Measurements from ENCODE around the gene CLINT1.

The CLINT1 gene

DNA sequence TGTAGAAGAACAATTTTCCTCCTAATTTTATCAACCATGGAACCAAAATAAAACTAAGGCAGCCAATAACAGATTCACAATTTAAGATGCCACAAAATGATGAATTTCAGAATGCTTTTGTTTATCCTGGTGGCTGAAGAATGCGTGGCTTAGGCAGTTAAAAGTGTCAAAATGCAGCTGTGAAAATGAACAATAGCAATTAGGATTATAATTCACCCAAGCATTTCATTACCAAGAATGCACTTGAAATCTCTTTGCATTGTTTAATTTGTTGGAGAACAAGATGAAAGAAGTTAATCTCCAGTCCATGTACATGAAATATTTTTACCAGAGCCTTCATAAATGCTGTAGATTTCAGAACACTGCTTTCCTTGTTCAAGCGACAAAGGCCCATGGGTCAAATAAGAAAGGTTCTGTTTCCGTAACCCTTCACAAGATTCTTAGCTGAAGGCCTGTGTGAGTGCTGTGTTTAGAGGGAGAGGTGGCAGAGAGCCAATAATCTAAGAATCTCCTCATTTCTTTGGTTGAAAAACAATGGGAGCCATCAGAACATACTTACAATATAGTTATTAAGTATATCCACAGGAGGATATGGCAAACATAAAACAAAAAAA, 39.3 kb downstream of the CLINT1 start:
- Histone ChIP-seq H3K9ac (ENCODE audit: low read depth, low read length) (no peak overlapping the region), H3K4me3 (ENCODE audit: low read depth, low read length) (no peak overlapping the region), H3K4me1 (ENCODE audit: control insufficient read depth, insufficient read depth, low read length) (peaks cover 4% of the 10 kb centered on the region; the same call in 1 of the 2 replicates), H3K36me3 (ENCODE audit: control insufficient read depth, insufficient read depth, low read length) (peaks cover 21% of the 10 kb centered on the region), H3K27ac (ENCODE audit: low read depth, low read length) (peak overlapping the region; percentile 63), H3K27me3 (ENCODE audit: control insufficient read depth, insufficient read depth, low read length) (no peaks in the 10 kb centered on the region), H3K9me3 (ENCODE audit: control insufficient read depth, insufficient read depth, low read length) (no peaks in the 10 kb centered on the region)

DNA sequence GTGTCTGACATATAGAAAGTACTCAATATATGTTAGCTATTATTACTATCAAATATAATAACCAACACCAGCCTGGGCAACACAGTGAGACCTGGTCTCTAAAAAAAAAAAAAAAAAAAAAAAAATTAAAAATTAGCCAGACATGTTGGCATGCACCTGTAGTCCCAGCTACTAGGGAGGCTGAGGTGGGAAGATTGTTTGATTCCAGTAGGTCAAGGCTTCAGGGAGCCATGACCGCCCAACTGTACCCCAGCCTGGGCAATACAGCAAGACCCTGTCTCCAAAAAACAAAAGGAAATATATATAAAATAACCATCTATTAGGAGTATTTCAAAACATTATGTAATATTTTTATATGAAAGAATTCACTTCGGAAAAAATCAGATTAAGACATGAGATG, 40.6 kb downstream of the CLINT1 start:
- Histone ChIP-seq H3K9ac (ENCODE audit: low read depth, low read length) (no peak overlapping the region), H3K4me3 (ENCODE audit: low read depth, low read length) (no peak overlapping the region), H3K4me1 (ENCODE audit: control insufficient read depth, insufficient read depth, low read length) (peaks cover 4% of the 10 kb centered on the region; the same call in 1 of the 2 replicates), H3K36me3 (ENCODE audit: control insufficient read depth, insufficient read depth, low read length) (peaks cover 33% of the 10 kb centered on the region), H3K9me3 (ENCODE audit: control insufficient read depth, insufficient read depth, low read length) (no peaks in the 10 kb centered on the region), H3K27ac (ENCODE audit: low read depth, low read length) (no peak overlapping the region), H3K27me3 (ENCODE audit: control insufficient read depth, insufficient read depth, low read length) (no peaks in the 10 kb centered on the region)

DNA sequence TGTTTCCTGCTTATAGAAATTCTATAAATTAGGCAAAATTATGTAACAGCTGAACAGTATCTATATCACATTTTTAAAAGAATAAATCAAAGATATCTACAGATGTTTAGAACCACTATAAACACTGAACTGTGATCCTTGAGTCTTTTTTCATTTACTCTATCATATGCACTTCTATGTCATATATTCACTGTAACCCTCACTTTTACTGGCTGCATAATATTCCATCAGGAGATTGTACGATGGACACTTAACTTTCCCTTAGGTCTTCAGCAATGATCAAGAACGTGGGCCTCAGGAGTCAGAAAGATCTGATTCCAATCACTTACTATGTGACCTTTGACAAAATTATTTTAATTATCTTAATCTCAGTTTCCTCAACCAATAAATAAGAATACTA, 41.0 kb downstream of the CLINT1 start:
- H3K27ac ChIP-seq (ENCODE audit: low read depth, low read length), result no peak overlapping the region
- H3K27me3 ChIP-seq (ENCODE audit: control insufficient read depth, insufficient read depth, low read length), result no peaks in the 10 kb centered on the region
- H3K4me3 ChIP-seq (ENCODE audit: low read depth, low read length), result no peak overlapping the region
- H3K4me1 ChIP-seq (ENCODE audit: control insufficient read depth, insufficient read depth, low read length), result peaks cover 4% of the 10 kb centered on the region; the same call in 1 of the 2 replicates
- peaks cover 37% of the 10 kb centered on the region for H3K36me3 ChIP-seq (ENCODE audit: control insufficient read depth, insufficient read depth, low read length)
- no peaks in the 10 kb centered on the region for H3K9me3 ChIP-seq (ENCODE audit: control insufficient read depth, insufficient read depth, low read length)
- no peak overlapping the region for H3K9ac ChIP-seq (ENCODE audit: low read depth, low read length)

DNA sequence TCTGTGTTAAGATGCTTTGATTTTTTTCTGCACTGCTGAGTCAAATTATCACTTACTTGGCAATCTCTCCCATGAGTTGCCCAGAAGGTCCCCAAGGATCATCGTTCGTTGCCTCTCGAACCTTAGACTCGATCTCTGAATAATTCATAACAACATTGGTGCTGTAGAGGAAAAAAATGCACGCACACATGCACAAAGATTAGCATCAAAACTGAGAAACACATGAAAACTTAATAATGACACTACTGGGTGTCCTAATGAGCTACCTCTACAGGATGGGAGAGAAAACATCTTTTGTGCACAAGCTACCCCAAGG, 41.6 kb downstream of the CLINT1 start:
- Histone ChIP-seq H3K27ac (ENCODE audit: low read depth, low read length) (no peak overlapping the region), H3K4me1 (ENCODE audit: control insufficient read depth, insufficient read depth, low read length) (peaks cover 4% of the 10 kb centered on the region; the same call in 1 of the 2 replicates), H3K36me3 (ENCODE audit: control insufficient read depth, insufficient read depth, low read length) (peaks cover 43% of the 10 kb centered on the region), H3K9me3 (ENCODE audit: control insufficient read depth, insufficient read depth, low read length) (no peaks in the 10 kb centered on the region), H3K9ac (ENCODE audit: low read depth, low read length) (no peak overlapping the region), H3K27me3 (ENCODE audit: control insufficient read depth, insufficient read depth, low read length) (no peaks in the 10 kb centered on the region), H3K4me3 (ENCODE audit: low read depth, low read length) (no peak overlapping the region)

DNA sequence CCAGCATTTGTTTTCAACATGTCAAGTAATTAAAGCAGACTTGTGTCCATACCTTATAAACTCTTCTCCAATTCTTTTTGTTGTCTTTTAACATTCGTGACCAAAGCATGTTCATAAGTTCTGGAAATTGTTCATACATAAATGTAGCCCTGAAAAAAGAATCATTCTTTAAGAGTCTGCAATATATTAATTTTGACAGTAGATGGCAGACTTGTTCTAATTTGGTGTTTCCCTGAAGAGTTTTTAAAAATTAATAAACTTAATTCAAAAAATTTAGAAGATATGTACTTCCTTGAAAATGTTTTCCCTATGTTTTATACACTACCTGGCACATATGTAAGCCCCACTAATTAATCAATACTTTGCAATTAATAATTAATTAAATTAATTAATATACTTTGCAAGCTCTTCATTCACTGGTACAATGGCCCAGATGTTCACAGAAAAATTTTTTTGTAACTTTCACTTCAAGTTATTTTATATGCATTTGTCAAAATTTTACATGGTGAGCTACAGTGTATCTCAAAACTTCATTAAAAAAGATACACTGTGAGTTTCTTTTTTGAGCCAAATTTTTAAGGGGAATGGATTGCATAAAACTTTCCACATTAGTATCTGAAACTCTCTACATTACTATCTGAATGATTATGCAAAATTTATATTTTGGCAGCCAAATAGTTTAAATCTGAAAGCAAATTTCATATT, 42.1 kb downstream of the CLINT1 start:
- Histone ChIP-seq H3K36me3 (ENCODE audit: control insufficient read depth, insufficient read depth, low read length) (peaks cover 48% of the 10 kb centered on the region), H3K27ac (ENCODE audit: low read depth, low read length) (no peak overlapping the region), H3K4me1 (ENCODE audit: control insufficient read depth, insufficient read depth, low read length) (peaks cover 4% of the 10 kb centered on the region; the same call in 1 of the 2 replicates), H3K9ac (ENCODE audit: low read depth, low read length) (no peak overlapping the region), H3K27me3 (ENCODE audit: control insufficient read depth, insufficient read depth, low read length) (no peaks in the 10 kb centered on the region), H3K9me3 (ENCODE audit: control insufficient read depth, insufficient read depth, low read length) (no peaks in the 10 kb centered on the region), H3K4me3 (ENCODE audit: low read depth, low read length) (no peak overlapping the region)

DNA sequence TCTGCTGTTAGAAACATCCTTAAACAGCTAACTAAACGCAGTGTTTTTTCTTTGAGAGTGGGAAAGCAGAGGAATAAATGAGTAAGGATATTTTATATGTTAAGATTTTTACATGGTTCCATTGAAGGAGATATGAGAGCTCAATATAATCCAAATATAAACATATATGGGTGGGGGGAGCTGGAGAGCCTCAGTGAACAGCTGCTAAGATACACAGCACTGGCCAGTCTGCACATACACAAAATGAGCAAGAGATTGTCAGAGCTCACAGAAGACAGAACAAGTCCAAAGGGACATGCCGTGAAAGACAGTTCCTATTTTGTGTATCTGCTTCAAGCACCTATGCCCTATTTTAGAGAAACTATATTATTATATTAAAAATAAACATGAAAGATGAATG, 46.9 kb downstream of the CLINT1 start:
- Histone ChIP-seq H3K27ac (ENCODE audit: low read depth, low read length) (no peak overlapping the region), H3K4me1 (ENCODE audit: control insufficient read depth, insufficient read depth, low read length) (no peaks in the 10 kb centered on the region), H3K36me3 (ENCODE audit: control insufficient read depth, insufficient read depth, low read length) (peaks cover 91% of the 10 kb centered on the region), H3K9ac (ENCODE audit: low read depth, low read length) (no peak overlapping the region), H3K27me3 (ENCODE audit: control insufficient read depth, insufficient read depth, low read length) (no peaks in the 10 kb centered on the region), H3K4me3 (ENCODE audit: low read depth, low read length) (no peak overlapping the region), H3K9me3 (ENCODE audit: control insufficient read depth, insufficient read depth, low read length) (no peaks in the 10 kb centered on the region)

DNA sequence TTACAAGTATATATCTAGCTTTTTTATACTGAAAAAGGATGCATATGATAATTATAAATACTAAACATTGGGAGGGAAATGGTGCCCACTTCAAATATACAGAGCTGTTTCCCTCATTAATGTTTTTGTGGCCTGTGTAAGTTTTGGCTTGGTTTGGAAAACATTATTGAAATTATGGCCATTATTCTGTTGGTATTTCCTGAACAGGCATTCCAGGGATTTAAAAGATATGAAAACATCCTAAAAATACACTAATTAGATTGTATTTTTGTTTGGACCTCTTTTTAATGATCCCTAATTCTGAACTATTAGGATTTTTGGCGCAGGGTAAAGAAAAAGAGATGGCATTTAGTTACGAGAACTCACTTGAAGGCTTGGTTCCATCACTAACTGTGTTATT, 50.9 kb downstream of the CLINT1 start:
- no peaks in the 10 kb centered on the region for H3K4me1 ChIP-seq (ENCODE audit: control insufficient read depth, insufficient read depth, low read length)
- no peak overlapping the region for H3K4me3 ChIP-seq (ENCODE audit: low read depth, low read length)
- no peak overlapping the region for H3K9ac ChIP-seq (ENCODE audit: low read depth, low read length)
- peaks cover 97% of the 10 kb centered on the region for H3K36me3 ChIP-seq (ENCODE audit: control insufficient read depth, insufficient read depth, low read length)
- no peaks in the 10 kb centered on the region for H3K27me3 ChIP-seq (ENCODE audit: control insufficient read depth, insufficient read depth, low read length)
- no peak overlapping the region for H3K27ac ChIP-seq (ENCODE audit: low read depth, low read length)
- no peaks in the 10 kb centered on the region for H3K9me3 ChIP-seq (ENCODE audit: control insufficient read depth, insufficient read depth, low read length)

DNA sequence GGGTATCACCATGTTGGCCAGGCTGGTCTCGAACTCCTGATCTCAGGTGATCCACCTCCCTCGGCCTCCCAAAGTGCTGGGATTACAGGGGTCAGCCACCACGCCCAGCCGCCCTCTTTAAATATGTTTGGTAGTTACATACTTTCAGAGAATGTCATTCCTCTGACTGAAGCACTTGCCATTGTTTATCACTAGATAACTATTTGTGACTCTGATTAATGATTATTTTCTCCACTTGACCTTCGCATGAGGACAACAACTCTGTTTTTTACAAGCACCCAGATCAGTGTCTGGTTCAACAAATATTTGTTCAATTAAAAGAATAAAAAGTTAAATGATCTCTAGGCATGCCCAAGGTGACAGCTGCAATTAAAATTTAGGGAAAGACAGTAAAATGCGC, 56.2 kb downstream of the CLINT1 start:
- H3K36me3 ChIP-seq (ENCODE audit: control insufficient read depth, insufficient read depth, low read length), result peaks cover 71% of the 10 kb centered on the region
- H3K4me3 ChIP-seq (ENCODE audit: low read depth, low read length), result no peak overlapping the region
- H3K4me1 ChIP-seq (ENCODE audit: control insufficient read depth, insufficient read depth, low read length), result no peaks in the 10 kb centered on the region
- H3K9ac ChIP-seq (ENCODE audit: low read depth, low read length), result no peak overlapping the region
- H3K9me3 ChIP-seq (ENCODE audit: control insufficient read depth, insufficient read depth, low read length), result no peaks in the 10 kb centered on the region
- H3K27ac ChIP-seq (ENCODE audit: low read depth, low read length), result no peak overlapping the region
- no peaks in the 10 kb centered on the region for H3K27me3 ChIP-seq (ENCODE audit: control insufficient read depth, insufficient read depth, low read length)

DNA sequence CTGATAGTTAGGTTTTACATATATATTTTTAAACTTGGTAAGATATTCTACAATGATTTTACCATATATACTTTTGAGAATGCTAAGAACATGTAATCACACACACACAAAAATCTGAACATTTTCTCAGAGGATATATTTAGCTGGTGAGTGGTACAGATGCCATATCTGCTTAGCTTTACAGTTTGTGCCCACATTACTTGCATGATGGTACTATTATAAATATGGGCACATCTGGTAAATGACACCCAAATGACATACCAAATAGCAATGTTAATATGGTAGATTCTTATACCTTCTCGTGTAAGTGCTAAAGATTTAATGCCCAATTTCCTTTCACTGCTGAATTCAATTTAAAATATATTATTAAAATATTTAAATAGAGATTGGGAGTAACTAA, 58.8 kb downstream of the CLINT1 start:
- Histone ChIP-seq H3K27me3 (ENCODE audit: control insufficient read depth, insufficient read depth, low read length) (no peaks in the 10 kb centered on the region), H3K4me1 (ENCODE audit: control insufficient read depth, insufficient read depth, low read length) (no peaks in the 10 kb centered on the region), H3K4me3 (ENCODE audit: low read depth, low read length) (no peak overlapping the region), H3K27ac (ENCODE audit: low read depth, low read length) (no peak overlapping the region), H3K9ac (ENCODE audit: low read depth, low read length) (no peak overlapping the region), H3K9me3 (ENCODE audit: control insufficient read depth, insufficient read depth, low read length) (no peaks in the 10 kb centered on the region), H3K36me3 (ENCODE audit: control insufficient read depth, insufficient read depth, low read length) (peaks cover 48% of the 10 kb centered on the region)

DNA sequence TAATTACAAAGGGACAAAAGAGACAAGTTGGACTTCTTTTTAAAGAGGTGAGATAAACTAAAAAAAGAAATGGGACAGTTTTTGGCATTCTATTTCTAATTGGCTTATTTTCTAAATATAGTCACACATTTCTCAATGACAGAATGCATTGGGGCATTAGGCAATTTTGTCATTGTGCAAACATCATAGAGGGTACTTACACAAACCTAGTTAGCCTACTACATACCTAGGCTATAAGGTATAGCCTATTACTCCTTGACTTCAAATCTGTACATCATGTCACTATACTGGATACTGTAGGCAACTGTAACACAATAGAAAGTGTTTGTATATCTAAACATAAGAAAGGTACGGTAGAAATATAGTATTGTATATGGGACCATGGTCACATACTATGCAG, 59.4 kb downstream of the CLINT1 start:
- Histone ChIP-seq H3K27me3 (ENCODE audit: control insufficient read depth, insufficient read depth, low read length) (no peaks in the 10 kb centered on the region), H3K36me3 (ENCODE audit: control insufficient read depth, insufficient read depth, low read length) (peaks cover 48% of the 10 kb centered on the region)

DNA sequence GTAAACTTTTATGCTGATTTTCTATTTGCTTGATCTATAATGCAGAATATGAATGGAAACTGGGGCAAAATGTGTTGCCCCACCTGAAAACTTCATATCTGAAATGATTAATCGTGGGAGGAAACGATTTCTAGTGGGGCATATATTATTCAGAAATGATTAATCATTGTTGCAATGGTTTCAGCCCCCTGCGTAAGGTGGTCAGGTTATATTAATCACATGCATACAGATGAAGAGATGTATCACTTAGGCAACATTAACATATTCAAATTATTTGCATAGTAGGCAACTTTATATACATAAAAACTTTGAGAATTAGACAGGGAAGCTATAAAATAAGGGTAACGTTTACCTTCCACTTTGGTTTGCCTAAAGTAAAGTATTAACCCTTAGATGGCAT, 65.6 kb downstream of the CLINT1 start:
- Histone ChIP-seq H3K4me3 (ENCODE audit: low read depth, low read length) (no peak overlapping the region), H3K27me3 (ENCODE audit: control insufficient read depth, insufficient read depth, low read length) (no peaks in the 10 kb centered on the region), H3K9me3 (ENCODE audit: control insufficient read depth, insufficient read depth, low read length) (no peaks in the 10 kb centered on the region), H3K4me1 (ENCODE audit: control insufficient read depth, insufficient read depth, low read length) (no peaks in the 10 kb centered on the region), H3K9ac (ENCODE audit: low read depth, low read length) (no peak overlapping the region), H3K27ac (ENCODE audit: low read depth, low read length) (no peak overlapping the region), H3K36me3 (ENCODE audit: control insufficient read depth, insufficient read depth, low read length) (peaks cover 43% of the 10 kb centered on the region)

More for the DNA sequence above, 59.4 kb downstream of the CLINT1 start:
- no peaks in the 10 kb centered on the region for H3K4me1 ChIP-seq (ENCODE audit: control insufficient read depth, insufficient read depth, low read length)
- H3K27ac ChIP-seq (ENCODE audit: low read depth, low read length), result no peak overlapping the region
- no peaks in the 10 kb centered on the region for H3K9me3 ChIP-seq (ENCODE audit: control insufficient read depth, insufficient read depth, low read length)
- no peak overlapping the region for H3K9ac ChIP-seq (ENCODE audit: low read depth, low read length)
- H3K4me3 ChIP-seq (ENCODE audit: low read depth, low read length), result no peak overlapping the region

Data from HUES48 (cell line).